H1 (cell line): ENCODE data around the gene MPDZ. TPM values are rescaled to one million over a fixed set of nuclear protein-coding genes. Genes with fewer than 3 reads are reported as not detected.

Source experiments
- CTCF ChIA-PET: fragments of 300-600 bp; sonication (Branson Sonifier 250); formaldehyde crosslinking; loops from one replicate; lab custom pipeline; 2021; ENCODE audit not compliant: partially characterized antibody; lab: Charles Lee
- POLR2A ChIA-PET: fragments of 300-600 bp; sonication (Branson Sonifier 250); formaldehyde crosslinking; loops from one replicate; lab custom pipeline; 2021; ENCODE audit warnings: inconsistent platforms; ENCODE audit not compliant: partially characterized antibody; lab: Charles Lee
- DNase-seq, 2 experiments: peaks; one replicate each; pipeline versions ENCODE4 v3.0.0 to v3.0.0-alpha.2; 2010 to 2022; ENCODE audit warnings: low spot score in 2 of 2, low read depth in 1 of 2, mixed read lengths in 1 of 2
- FAIRE-seq: peaks from 2 replicates; lab custom pipeline; 2011; peaks lifted over from hg19 to GRCh38; lab: Jason Lieb, UNC
- H2AFZ ChIP-seq: 2 replicates; pipeline ENCODE4 v1.8.1; 2012; ENCODE audit warnings: low read length, inconsistent platforms
- H2AK5ac ChIP-seq: 2 replicates; pipeline ENCODE4 v1.6.1; 2013; ENCODE audit warnings: low read depth, low read length
- H2BK120ac ChIP-seq: replicated peaks from 2 replicates; pipeline ENCODE3; 2013; ENCODE audit warnings: low read depth, low read length, inconsistent platforms
- H2BK12ac ChIP-seq: 2 replicates; pipeline ENCODE4 v1.6.1; 2013; ENCODE audit warnings: low read depth, low read length
- H2BK15ac ChIP-seq: 2 replicates; pipeline ENCODE4 v1.6.1; 2013; ENCODE audit warnings: low read length
- H2BK20ac ChIP-seq: 2 replicates; pipeline ENCODE4 v1.6.1; 2013; ENCODE audit warnings: low read length
- H2BK5ac ChIP-seq: 2 replicates; pipeline ENCODE4 v1.6.1; 2013; ENCODE audit warnings: low read depth, low read length
- H3K14ac ChIP-seq: 2 replicates; pipeline ENCODE4 v1.6.1; 2013; ENCODE audit warnings: inconsistent platforms; ENCODE audit not compliant: insufficient read length
- H3K18ac ChIP-seq: 2 replicates; pipeline ENCODE4 v1.6.1; 2013; ENCODE audit warnings: low read length; ENCODE audit errors: extremely low read depth
- H3K23ac ChIP-seq: 2 replicates; pipeline ENCODE4 v1.6.1; 2013; ENCODE audit warnings: inconsistent platforms; ENCODE audit not compliant: insufficient read length
- H3K23me2 ChIP-seq: 2 replicates; pipeline ENCODE4 v1.6.1; 2013; ENCODE audit warnings: low read depth, low read length
- H3K27ac ChIP-seq: 2 replicates; pipeline ENCODE4 v1.6.1; 2011; ENCODE audit warnings: low read depth, low read length, inconsistent platforms
- H3K27me3 ChIP-seq, 4 experiments: replicated peaks in 1 of 4; 1 replicate in 1 of 4; 2 replicates in 3 of 4; pipeline versions ENCODE4 v1.6.1 to v1.8.1; 2011 to 2013; ENCODE audit warnings: low read length in 3 of 4, mild to moderate bottlenecking in 3 of 4, inconsistent platforms in 2 of 4, mixed read lengths in 2 of 4, moderate library complexity in 1 of 4; ENCODE audit not compliant: control insufficient read depth in 3 of 4, insufficient read depth in 3 of 4; ENCODE audit errors: extremely low read depth in 1 of 4
- H3K36me3 ChIP-seq, 4 experiments: 2 replicates each; pipeline versions ENCODE4 v1.6.1 to v1.8.1; 2011 to 2013; ENCODE audit warnings: mild to moderate bottlenecking in 4 of 4, low read length in 3 of 4, moderate library complexity in 2 of 4, control low read depth in 1 of 4, inconsistent platforms in 1 of 4; ENCODE audit not compliant: insufficient read depth in 4 of 4, control insufficient read depth in 2 of 4
- H3K4ac ChIP-seq: replicated peaks from 2 replicates; pipeline ENCODE3; 2013; ENCODE audit warnings: low read length, low read depth, mixed read lengths, inconsistent platforms; ENCODE audit not compliant: insufficient read length
- H3K4me1 ChIP-seq, 4 experiments: replicated peaks in 1 of 4; 1 replicate in 1 of 4; 2 replicates in 3 of 4; pipeline versions ENCODE4 v1.6.1 to v1.8.1; 2011 to 2013; ENCODE audit warnings: low read length in 3 of 4, inconsistent platforms in 2 of 4, mixed read lengths in 1 of 4; ENCODE audit not compliant: insufficient read depth in 4 of 4, control insufficient read depth in 3 of 4
- H3K4me2 ChIP-seq, 2 experiments: 2 replicates each; pipeline versions ENCODE4 v1.6.1 to v1.8.1; 2011 to 2013; ENCODE audit warnings: low read depth in 2 of 2, low read length in 2 of 2, control low read depth in 1 of 2, inconsistent platforms in 1 of 2, mild to moderate bottlenecking in 1 of 2; ENCODE audit not compliant: insufficient read depth in 1 of 2
- H3K4me3 ChIP-seq, 4 experiments: fragments of 200-600, 300-600 bp in 1 of 4; sonication (generic), shearing (Covaris generic), sonication (Bioruptor Twin) in 1 of 4; 2 replicates each; pipeline versions ENCODE4 v1.5.1 to v1.8.1; 2011 to 2016; ENCODE audit warnings: low read length in 4 of 4, low read depth in 3 of 4, control low read depth in 2 of 4, inconsistent platforms in 2 of 4, mild to moderate bottlenecking in 2 of 4, mixed read lengths in 1 of 4, moderate library complexity in 1 of 4; ENCODE audit not compliant: insufficient read depth in 2 of 4; ENCODE audit errors: extremely low read depth in 1 of 4
- H3K56ac ChIP-seq: replicated peaks from 2 replicates; pipeline ENCODE3; 2013; ENCODE audit warnings: low read depth, mild to moderate bottlenecking, mixed read lengths, low read length, inconsistent platforms; ENCODE audit not compliant: insufficient read length
- H3K79me1 ChIP-seq: 2 replicates; pipeline ENCODE4 v1.6.1; 2013; ENCODE audit warnings: low read depth, low read length, control low read depth
- H3K79me2 ChIP-seq, 2 experiments: 2 replicates each; pipeline versions ENCODE4 v1.6.1 to v1.8.1; 2012 to 2013; ENCODE audit warnings: low read length in 2 of 2, mild to moderate bottlenecking in 2 of 2, inconsistent platforms in 1 of 2; ENCODE audit not compliant: insufficient read depth in 2 of 2, control insufficient read depth in 1 of 2
- H3K9ac ChIP-seq, 4 experiments: replicated peaks in 1 of 4; 1 replicate in 1 of 4; 2 replicates in 3 of 4; pipeline versions ENCODE4 v1.6.1 to v1.8.1; 2011 to 2013; ENCODE audit warnings: low read depth in 3 of 4, low read length in 3 of 4, control low read depth in 2 of 4, mild to moderate bottlenecking in 2 of 4, moderate library complexity in 2 of 4, inconsistent platforms in 1 of 4; ENCODE audit errors: extremely low read depth in 1 of 4
- H3K9me3 ChIP-seq, 2 experiments: 2 replicates each; pipeline versions ENCODE4 v1.6.1 to v1.8.1; 2012 to 2013; ENCODE audit warnings: mild to moderate bottlenecking in 2 of 2, moderate library complexity in 2 of 2, control low read depth in 1 of 2, inconsistent platforms in 1 of 2, low read depth in 1 of 2, low read length in 1 of 2, mixed read lengths in 1 of 2; ENCODE audit not compliant: insufficient read depth in 2 of 2
- H4K20me1 ChIP-seq, 2 experiments: replicated peaks in 1 of 2; 2 replicates each; pipeline versions ENCODE3 to v1.8.1; 2011 to 2013; ENCODE audit warnings: inconsistent platforms in 2 of 2, low read length in 2 of 2, mild to moderate bottlenecking in 1 of 2; ENCODE audit not compliant: insufficient read depth in 2 of 2, control insufficient read depth in 1 of 2
- H4K5ac ChIP-seq: 2 replicates; pipeline ENCODE4 v1.6.1; 2013; ENCODE audit warnings: low read length, low read depth, mixed read lengths, inconsistent platforms; ENCODE audit not compliant: insufficient read length
- H4K8ac ChIP-seq: 2 replicates; pipeline ENCODE4 v1.8.0; 2013; ENCODE audit warnings: mild to moderate bottlenecking, moderate library complexity, low read length, inconsistent platforms; ENCODE audit not compliant: insufficient read depth; ENCODE audit errors: extremely low read depth
- H4K91ac ChIP-seq: replicated peaks from 2 replicates; pipeline ENCODE3; 2013; ENCODE audit warnings: low read length, mixed read lengths, inconsistent platforms; ENCODE audit not compliant: insufficient read length
- CHD1 ChIP-seq: IDR thresholded peaks from 2 replicates; pipeline ENCODE4 v1.6.1; 2012; ENCODE audit warnings: low read depth, low read length, improper control_type of control experiment
- CTBP2 ChIP-seq: IDR thresholded peaks from 2 replicates; pipeline ENCODE4 v1.7.0; 2011; ENCODE audit warnings: borderline replicate concordance, mild to moderate bottlenecking, moderate library complexity, mixed read lengths, low read length; ENCODE audit not compliant: insufficient read depth, insufficient read length
- GABPA ChIP-seq: IDR thresholded peaks from 2 replicates; pipeline ENCODE4 v1.6.1; 2011; ENCODE audit warnings: mild to moderate bottlenecking, low read length, moderate library complexity, borderline replicate concordance; ENCODE audit not compliant: insufficient read depth
- GTF2F1 ChIP-seq: IDR thresholded peaks from 2 replicates; pipeline ENCODE4 v1.6.1; 2012; ENCODE audit warnings: low read depth, low read length, improper control_type of control experiment, borderline replicate concordance
- HDAC2 ChIP-seq, 2 experiments: fragments of 300-600 bp in 1 of 2; sonication (generic) in 1 of 2; IDR thresholded peaks; 2 replicates each; pipeline ENCODE4 v1.6.1; 2011 to 2012; ENCODE audit warnings: low read depth in 2 of 2, low read length in 2 of 2, mild to moderate bottlenecking in 2 of 2, moderate library complexity in 2 of 2, borderline replicate concordance in 1 of 2, inconsistent platforms in 1 of 2
- JUND ChIP-seq: IDR thresholded peaks from 2 replicates; pipeline ENCODE4 v1.6.1; 2011; ENCODE audit warnings: mild to moderate bottlenecking, improper control_type of control experiment, low read length
- SAP30 ChIP-seq: fragments of 300-600 bp; sonication (generic); IDR thresholded peaks from 2 replicates; pipeline ENCODE4 v1.7.1; 2012; ENCODE audit warnings: low read length, moderate library complexity, mild to moderate bottlenecking, inconsistent platforms; ENCODE audit not compliant: insufficient read depth, insufficient replicate concordance
- SUZ12 ChIP-seq: fragments of 200-600 bp; sonication (generic); IDR thresholded peaks from 2 replicates; pipeline ENCODE4 v1.6.1; 2012; ENCODE audit warnings: mild to moderate bottlenecking, inconsistent platforms, low read length, moderate library complexity, mixed read lengths
- TEAD4 ChIP-seq: IDR thresholded peaks from 2 replicates; pipeline ENCODE4 v1.6.1; 2012; ENCODE audit warnings: low read depth, low read length, inconsistent platforms, mixed read lengths
- WGBS, 2 experiments: shearing (Covaris generic) in 1 of 2; methylation state at CpG; one replicate each; pipeline versions ENCODE4 v1.1.6 to v1.1.7; 2013 to 2015; ENCODE audit warnings: low lambda C conversion rate in 2 of 2, mixed read lengths in 2 of 2, inconsistent platforms in 1 of 2, low coverage in 1 of 2, missing lambda C conversion rate in 1 of 2; ENCODE audit not compliant: insufficient replicate concordance in 2 of 2, insufficient coverage in 1 of 2, insufficient read length in 1 of 2; ENCODE audit errors: extremely low coverage in 1 of 2, missing lambda C conversion rate in 1 of 2; 5-methylcytosine and 5-hydroxymethylcytosine counted together
- polyA plus RNA-seq, 7 experiments: library from polyadenylated mRNA; depleted of rRNA in 3 of 7; stranded (reverse) in 5 of 7; unstranded in 2 of 7; fragments of >200 nt in 5 of 7; fragments of 200-250 nt in 2 of 7; gene quantifications; 1 replicate in 5 of 7; 2 replicates in 1 of 7; 4 replicates in 1 of 7; pipeline versions ENCODE4 v1.2.1 to v1.2.3, GENCODE V29; 2011 to 2013; ENCODE audit warnings: missing spikeins in 2 of 7, mixed read lengths in 2 of 7
- total RNA-seq: library from RNA; stranded (reverse); fragmentation: NEBNext Ultra II Directional; extraction: Animal tissue kit (Norgen Biotek cat#: 25700); gene quantifications from 2 replicates; pipeline ENCODE4 v1.2.1, GENCODE V29; 2021
- TF ChIP-seq, protein P1 (sequence below): IDR thresholded peaks from 2 replicates; pipeline ENCODE4 v1.6.1; 2011; ENCODE audit warnings: low read length, improper control_type of control experiment
- TF ChIP-seq, protein P2 (sequence below): IDR thresholded peaks from 2 replicates; pipeline ENCODE4 v1.6.1; 2012; ENCODE audit warnings: inconsistent platforms

MPDZ gene
- total and polyA plus RNA-seq, 2 of the 8 experiments (the other 6 are each of a cell fraction or from before 2014, with no cell fraction given), result 14.6 to 39.4 TPM

DNA sequence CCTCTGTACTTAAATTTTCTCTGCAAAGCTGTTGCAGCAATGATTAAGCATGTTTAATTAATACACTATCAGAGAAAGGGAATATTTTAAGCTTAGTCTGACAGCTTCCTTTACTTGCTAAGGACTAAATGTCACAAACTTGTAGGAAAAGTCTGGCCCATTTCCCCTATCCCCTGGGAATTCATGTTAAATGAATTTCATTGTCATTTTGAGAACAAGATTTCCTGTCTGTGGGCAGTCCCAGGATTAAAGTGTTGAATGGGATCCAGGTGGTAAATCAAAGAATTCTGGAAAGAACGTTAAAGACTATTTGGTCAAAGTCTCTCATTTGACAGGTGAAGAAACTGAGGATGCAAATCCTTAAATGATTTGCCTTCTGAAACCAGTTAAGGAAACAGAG lies 214.8 kb downstream of the MPDZ start:
- no peak overlapping the region for H4K8ac ChIP-seq
- FAIRE-seq, result no peak
- H3K9me3 ChIP-seq, result no peaks in the 10 kb centered on the region
- no peak overlapping the region for H2BK12ac ChIP-seq
- H2BK15ac ChIP-seq, result no peak overlapping the region
- no peak overlapping the region for H3K14ac ChIP-seq
- H3K27me3 ChIP-seq, result no peaks in the 10 kb centered on the region
- no peaks in the 10 kb centered on the region for H3K23me2 ChIP-seq
- no peak overlapping the region for H3K4ac ChIP-seq
- H3K56ac ChIP-seq, result no peak overlapping the region
- no peak overlapping the region for H3K4me2 ChIP-seq
- ChIA-PET CTCF (no interaction called here), POLR2A (no interaction called here)
- H2BK120ac ChIP-seq, result no peak overlapping the region
- no peak overlapping the region; the same call in 1 of the 2 replicates for H2BK5ac ChIP-seq
- H4K20me1 ChIP-seq, result no peaks in the 10 kb centered on the region
- 65% methylated on average over 1 of the region's 1 CpG; no CpG with 5 or more reads in 1 of the 2 experiments for WGBS, 2 experiments
- no peak overlapping the region for H3K27ac ChIP-seq
- H2AK5ac ChIP-seq, result no peak overlapping the region
- H2BK20ac ChIP-seq, result no peak overlapping the region
- DNase-seq, result no peak
- H3K23ac ChIP-seq, result no peak overlapping the region
- no peak overlapping the region for H3K18ac ChIP-seq
- H4K5ac ChIP-seq, result no peak overlapping the region
- H4K91ac ChIP-seq, result no peak overlapping the region
- H3K4me3 ChIP-seq, result no peak overlapping the region
- H2AFZ ChIP-seq, result no peak overlapping the region
- H3K79me2 ChIP-seq, result no peaks in the 10 kb centered on the region
- no peak overlapping the region for H3K9ac ChIP-seq
- H3K79me1 ChIP-seq, result no peaks in the 10 kb centered on the region
- H3K4me1 ChIP-seq, result no peaks in the 10 kb centered on the region
- H3K36me3 ChIP-seq, result no peaks in the 10 kb centered on the region
- TF ChIP-seq CTBP2 (no peak), SAP30 (no peak), CHD1 (no peak), TEAD4 (no peak), GABPA (no peak), HDAC2 (IDR thresholded peaks at IDR 0.05; ENCODE audit: borderline replicate concordance in 1 of 2, low read depth in 2 of 2, low read length in 2 of 2) (no peak), GTF2F1 (no peak), JUND (no peak), SUZ12 (no peak)
- TF ChIP-seq, protein P1, sequence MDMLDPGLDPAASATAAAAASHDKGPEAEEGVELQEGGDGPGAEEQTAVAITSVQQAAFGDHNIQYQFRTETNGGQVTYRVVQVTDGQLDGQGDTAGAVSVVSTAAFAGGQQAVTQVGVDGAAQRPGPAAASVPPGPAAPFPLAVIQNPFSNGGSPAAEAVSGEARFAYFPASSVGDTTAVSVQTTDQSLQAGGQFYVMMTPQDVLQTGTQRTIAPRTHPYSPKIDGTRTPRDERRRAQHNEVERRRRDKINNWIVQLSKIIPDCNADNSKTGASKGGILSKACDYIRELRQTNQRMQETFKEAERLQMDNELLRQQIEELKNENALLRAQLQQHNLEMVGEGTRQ, result no peak
- TF ChIP-seq, protein P2, sequence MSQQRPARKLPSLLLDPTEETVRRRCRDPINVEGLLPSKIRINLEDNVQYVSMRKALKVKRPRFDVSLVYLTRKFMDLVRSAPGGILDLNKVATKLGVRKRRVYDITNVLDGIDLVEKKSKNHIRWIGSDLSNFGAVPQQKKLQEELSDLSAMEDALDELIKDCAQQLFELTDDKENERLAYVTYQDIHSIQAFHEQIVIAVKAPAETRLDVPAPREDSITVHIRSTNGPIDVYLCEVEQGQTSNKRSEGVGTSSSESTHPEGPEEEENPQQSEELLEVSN, result no peak
